ENCODE measurements around the gene ZNF200.
"Not testable (repeated sequence)": the region's sequence is repeated elsewhere in the genome, so short reads cannot be mapped to it uniquely, and the experiment has no call there.

Gene ZNF200

DNA sequence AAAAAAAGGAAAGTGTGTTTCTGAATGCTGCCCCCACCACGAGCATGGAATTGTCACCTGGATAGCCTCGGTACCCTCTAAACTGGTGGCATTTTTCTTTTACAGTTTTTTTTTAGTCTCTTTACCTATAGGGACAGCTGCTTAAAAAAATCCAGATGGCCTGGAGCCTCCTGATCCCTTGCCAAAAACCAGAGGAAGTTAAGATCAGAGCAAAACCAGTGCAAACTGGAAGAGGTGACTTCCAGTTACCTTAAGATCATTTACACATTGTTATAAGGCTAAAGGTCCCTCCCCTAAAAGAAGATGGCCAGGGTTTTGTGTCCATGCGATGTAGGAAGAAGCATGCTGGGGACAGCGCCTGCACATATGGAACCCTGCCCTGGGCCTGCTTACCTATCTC is 18.0 kb upstream of the ZNF200 start:
- DNase-seq: no peak

DNA sequence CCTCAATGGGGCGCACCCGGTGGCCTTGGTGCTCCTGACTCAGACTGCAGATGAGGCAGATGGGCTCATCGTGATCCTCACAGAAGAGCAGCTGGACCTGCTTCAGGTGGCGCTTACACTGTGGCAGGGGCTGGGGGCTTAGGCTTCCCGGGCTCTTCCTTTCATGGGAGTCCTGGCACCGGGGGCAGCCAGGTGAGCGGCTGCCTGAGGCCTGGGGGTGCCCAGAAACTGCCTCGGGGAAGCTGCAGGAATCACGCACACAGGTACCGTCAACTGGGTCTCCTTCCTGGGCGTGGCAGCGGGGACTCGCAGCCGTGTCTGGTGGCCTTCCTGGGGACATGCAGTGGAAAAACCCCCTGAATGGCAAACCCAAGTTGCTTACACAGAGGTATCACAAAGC is 14.5 kb upstream of the ZNF200 start:
- DNase-seq: no peak

DNA sequence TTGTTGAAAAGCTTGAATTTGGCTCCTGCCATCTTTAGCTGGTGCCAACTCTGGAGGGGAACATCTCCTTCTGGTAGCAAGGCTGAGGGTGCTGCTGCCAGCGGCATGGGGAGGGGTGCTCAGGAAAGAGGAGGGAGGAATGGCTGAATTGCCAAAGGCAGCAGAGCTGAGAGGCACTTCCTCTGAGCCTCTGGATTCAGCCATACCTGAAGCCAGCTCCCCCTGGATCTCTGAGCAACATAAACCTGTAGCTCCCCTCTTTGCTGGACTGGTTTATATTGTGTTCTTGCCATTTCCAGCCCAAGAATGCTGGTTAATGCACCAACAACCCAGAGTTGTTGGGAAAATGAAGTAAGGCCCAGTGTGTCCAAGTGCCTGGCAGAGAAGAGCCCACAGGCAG is 14.1 kb upstream of the ZNF200 start:
- no peak for DNase-seq

DNA sequence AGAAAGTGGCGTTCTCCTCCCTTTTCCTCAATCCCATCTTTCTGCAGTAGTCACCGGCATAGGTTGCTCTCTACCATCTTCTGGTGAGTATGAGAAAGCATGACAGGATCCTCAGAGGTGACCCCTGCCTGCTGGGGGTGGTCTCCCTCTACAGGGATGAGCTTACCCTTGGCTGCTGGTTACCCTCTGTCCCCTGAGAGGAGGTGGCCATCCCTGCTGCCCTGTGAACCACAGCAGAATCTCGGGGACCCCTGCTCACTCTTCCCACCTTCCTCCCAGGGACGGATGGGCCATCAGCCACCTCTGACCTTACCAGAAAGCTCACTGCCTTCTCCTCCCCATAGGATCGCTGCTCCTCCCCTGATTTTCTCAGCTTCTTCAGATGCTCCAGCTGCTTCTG is 13.6 kb upstream of the ZNF200 start:
- DNase-seq: no peak

DNA sequence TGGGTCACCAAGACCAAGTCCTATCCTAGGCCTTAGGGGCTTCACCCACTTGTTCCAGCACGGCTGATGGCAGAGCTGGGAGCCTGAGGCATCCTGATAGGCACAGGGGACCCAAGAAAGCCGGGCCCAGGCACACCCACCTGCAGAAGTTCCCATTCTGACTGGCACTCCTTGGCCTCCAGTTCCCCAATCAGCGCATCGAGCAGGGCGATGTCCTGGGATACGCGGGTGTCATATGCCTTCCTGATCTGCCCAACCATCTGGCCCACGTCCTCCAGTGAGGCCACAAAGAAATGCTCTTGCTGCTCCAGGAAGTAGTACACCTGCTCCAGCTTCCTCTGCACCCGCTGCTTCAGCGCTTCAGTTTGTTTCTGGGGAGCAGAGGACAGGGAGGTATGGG is 11.9 kb upstream of the ZNF200 start:
- DNase-seq: no peak

DNA sequence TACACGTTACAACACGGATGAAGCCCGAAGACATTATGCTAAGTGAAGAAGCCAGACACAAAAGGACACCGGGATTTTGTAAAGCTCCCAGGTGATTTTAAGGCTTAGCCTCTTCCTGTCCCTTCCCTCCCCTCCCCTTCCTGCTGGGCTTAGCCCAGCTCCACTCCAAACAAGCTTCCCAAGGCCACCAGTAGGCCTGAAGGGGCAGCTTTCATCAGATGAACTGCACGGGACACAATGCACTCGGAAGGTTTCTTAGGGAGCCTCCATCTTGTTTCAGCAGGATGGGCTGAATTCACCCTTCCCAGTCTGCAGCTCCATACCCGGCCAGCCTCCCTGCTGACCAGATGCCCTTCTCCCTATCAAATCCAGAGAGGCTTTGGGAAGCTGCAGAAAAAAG is 11.0 kb upstream of the ZNF200 start:
- no peak for DNase-seq

DNA sequence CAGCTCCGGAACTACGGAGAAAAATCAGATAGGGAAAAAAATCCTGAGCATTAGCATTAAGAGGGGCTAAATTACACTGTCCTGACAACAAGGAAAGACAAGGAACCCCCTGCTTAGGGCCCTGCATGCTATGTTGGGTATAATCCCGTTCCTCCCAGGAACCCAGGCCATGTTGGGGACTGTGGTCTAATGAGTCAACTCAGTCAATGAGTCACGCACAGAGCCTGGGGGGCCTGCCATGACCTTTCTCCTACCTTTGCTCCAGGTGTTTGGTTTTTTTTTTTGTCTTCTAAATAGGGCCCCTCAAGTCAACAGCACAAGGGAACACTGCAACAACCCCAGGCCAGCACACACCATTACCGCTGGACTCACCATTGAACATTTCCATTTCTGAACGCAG is 8.9 kb upstream of the ZNF200 start:
- DNase-seq: no peak

DNA sequence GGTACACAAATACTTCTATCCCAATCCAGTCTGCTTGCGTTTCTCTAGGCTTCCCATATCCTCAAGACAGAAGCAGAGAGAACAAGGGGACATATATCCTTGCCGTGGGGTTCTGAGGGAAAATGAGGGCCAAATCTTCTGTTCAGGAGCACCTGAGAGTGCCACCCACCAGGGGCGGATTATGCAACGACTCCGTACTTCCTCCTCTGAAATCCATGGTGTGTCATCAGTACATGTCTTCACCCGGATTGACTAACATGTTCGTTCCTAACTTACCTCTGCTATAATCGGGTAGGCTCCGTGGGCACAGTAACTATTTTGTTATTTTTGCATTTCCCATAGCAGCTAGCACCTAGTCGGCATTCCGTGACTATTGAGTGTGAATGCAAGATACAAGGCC is 7.8 kb upstream of the ZNF200 start:
- DNase-seq: no peak

DNA sequence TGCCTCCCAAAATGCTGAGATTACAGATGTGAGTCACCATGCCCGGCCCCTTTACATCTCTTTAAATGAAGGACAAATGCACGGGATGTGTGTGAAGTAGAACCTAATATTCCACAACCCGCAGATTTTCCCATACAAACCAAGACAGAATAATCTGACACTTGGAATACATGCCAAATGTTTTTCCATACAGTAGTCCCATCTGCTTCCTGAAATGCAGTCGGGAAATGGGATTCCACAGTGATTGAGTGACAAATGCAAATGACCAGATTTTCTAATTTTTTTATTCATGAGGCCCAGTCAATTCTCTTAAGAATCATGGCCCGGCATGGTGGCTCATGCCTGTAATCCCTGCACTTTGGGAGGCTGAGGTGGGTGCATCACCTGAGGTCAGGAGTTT is 6.8 kb upstream of the ZNF200 start:
- DNase-seq: no peak

DNA sequence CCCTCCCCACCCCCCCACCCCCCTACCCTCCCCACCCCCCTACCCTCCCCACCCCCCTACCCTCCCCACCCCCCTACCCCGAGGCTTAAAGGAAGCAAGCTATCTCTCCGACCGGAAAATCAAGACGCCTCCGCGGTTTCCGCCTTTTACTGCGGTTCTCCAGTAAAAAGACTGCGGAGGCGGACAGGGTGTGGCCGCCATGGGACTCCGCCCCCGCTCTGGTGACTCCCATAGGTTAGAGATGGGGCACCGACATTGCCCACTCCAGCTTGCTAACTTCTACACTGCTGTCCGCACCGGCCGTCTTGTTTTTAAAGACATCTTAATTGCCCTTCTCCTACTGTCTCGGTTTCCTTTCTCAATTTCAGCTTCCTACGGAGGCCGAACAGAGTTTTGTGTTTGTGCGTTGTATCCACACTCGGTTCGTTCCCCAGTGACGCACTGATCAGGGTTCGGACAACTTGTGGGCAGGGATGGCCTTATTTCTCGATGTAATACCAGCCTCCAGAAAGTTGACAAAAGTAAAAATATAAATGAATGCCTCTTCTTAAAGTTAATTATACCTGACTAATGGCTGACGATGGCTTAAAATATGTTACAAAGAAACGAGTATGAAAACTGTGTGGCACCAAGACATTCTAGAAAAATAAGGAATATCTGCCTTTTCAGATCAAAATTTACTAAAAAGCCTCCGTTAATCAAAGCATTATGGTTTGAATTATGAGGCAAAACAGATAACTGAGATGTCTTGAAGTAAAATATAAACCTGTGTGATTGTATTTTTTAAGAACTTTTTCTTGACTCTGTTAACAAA is 1.1 kb upstream of the ZNF200 start:
- no peak for DNase-seq

DNA sequence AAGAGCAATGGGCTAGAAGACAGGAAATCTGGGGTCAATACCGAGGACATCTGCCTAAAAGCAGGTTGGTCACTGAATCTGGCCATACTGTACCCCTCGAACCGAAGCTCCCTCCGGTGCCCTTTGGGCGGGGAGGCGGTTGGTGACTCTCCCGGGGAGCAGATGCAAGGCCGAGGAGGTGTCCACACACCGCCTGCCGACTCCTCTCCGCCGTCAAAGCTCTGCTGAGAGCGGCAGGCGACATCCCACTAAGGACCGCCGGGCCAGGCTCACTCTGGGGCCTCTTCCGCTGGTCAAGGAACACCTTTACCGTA is 458 bp downstream of the ZNF200 start:
- no peak for DNase-seq

DNA sequence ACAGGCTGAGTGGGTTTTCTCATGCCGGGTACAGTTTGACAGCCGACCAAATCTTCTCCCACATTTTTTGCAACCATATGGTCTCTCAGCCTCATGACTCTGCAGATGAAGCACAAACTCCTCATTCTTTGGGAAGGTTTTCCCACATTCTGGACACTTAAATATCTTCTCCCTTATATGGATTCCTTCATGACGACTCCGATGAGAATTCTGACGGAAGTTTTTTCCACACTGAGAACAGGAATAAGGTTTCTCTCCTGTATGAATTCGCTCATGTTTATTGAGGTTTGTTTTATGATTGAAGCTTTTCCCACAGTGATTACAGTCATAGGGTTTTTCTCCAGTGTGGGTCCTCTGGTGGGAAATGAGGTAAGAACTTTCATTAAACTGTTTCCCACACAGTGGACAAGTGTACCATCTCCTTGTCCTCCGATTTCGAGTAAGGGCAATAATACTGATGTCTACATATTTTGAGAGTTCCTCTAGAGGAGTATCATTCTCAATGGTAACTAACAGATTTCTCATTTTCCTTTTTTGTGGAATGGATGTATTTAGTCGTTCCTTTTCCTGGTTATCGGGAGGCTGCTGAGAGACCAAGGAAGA is 10.9 kb downstream of the ZNF200 start:
- DNase-seq: no peak

DNA sequence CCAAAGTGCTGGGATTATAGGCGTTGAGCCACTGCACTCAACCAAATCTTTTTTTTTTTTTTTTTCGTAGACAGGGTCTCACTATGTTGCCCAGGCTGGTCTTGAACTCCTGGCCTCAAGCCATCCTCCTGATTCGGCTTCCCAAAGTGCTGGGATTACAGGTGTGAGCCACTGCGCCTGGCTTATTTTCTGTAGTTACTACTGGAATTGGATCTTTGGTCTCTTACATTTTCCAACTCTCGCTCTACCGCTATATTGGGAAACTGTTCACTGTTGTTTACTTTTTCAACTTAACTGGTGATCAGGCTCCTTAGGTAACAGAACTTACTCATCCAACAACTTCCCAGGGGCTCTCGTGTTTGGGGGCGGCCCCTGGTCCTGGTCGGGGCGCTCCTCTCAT is 14.1 kb downstream of the ZNF200 start:
- no peak for DNase-seq

DNA sequence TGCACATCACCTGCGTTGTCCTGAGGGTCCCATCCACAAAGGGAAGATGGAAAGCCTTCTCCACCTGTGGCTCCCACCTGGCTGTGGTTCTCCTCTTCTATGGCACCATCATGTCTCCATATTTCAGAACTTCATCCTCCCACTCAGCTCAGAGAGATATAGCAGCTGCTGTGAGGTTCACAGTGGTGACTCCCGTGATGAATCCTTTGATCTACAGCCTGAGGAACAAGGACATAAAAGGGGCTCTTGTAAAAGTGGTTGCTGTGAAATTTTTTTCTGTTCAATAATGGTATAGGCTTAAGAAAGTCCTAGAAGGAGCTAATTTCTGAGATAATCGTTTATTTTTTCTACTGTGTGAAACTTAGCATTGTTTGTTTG is 18.7 kb downstream of the ZNF200 start:
- no peak for DNase-seq

DNA sequence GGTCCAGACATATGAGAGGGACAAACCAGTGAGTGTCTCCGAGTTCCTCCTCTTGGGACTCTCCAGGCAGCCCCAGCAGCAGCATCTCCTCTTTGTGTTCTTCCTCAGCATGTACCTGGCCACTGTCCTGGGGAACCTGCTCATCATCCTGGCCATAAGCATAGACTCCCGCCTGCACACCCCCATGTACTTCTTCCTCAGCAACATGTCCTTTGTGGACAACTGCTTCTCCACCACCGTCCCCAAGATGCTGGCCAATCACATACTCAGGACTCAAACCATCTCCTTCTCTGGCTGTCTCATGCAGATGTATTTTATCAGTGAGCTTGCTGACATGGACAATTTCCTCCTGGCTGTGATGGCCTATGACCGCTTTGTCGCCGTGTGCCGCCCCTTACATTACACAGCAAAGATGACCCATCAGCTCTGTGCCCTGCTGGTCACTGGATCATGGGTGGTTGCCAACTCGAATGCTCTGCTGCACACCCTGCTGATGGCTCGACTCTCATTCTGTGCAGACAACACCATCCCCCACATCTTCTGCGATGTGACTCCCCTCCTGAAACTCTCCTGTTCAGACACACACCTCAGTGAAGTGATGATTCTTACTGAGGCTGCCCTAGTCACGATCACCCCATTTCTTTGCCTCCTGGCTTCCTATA is 19.2 kb downstream of the ZNF200 start:
- no peak for DNase-seq

DNA sequence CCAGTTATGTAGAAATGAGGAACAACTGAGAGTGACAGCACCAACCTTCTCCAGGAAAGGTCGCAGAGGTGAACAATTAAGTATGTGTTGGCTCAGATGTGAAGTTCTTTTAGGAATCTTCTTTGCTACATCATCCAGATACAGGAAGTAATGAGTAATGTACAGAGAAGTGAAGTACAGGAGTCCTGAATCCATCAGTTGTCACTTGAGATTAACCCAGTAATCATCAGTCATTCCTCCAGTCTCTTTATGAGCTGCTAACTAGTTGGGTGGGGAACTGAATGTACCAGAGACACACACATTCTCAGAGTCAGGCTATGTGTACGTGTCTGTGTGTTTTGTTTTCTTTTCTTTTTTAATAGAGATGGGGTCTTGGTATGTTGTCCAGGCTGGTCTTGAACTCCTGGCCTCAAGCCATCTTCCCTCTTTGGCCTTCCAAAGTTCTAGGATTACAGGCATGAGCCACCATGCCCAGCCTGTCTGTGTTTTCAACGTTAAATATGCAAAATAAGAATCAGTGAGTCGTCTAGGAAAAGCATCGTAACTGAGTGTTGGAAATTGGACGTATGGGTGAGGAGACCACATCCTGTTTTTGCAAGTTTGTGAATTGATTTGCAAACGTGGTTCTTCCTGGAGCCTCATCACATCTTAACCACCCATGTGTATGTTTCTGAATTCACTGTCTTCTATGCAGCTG is 19.9 kb downstream of the ZNF200 start:
- DNase-seq: no peak

DNA sequence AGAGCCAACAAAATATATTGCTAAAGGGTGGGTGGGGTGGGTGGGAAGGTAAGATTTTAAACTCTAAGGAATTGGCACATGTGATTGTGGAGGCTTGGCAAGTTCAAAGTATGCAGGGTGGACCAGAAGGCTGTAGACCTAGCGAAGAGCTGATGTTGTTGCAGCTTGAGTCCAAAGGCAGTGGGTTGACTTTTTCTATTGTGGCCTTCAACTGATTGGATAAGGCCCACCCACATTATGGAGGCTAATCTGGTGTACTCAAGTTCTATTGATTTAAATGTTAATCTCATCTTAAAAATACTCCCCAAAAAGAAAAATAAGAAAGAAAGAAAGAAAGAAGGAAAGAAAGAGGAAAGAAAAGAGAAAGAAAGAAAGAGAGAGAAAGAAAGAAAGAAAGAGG is 22.4 kb downstream of the ZNF200 start:
- DNase-seq: no peak

DNA sequence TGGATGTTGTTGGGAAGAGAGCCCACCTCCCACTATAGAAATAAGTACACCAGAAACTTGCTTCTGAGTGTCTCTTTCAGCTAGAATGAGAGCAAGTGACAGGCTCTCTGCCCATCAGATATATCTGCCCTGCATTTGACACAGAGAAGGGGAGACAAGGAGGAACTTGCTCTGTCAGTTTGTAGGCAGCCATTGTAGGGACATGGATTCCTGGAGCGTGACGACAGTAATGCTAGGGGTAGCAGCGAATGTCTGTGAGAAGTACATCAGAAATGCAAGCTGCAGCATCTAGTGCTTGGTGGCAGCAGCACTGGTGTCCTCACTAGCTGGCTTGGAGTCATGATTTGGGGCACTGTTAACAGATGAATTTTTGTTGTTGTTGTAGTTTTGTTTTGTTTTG is 23.0 kb downstream of the ZNF200 start:
- DNase-seq: no peak

DNA sequence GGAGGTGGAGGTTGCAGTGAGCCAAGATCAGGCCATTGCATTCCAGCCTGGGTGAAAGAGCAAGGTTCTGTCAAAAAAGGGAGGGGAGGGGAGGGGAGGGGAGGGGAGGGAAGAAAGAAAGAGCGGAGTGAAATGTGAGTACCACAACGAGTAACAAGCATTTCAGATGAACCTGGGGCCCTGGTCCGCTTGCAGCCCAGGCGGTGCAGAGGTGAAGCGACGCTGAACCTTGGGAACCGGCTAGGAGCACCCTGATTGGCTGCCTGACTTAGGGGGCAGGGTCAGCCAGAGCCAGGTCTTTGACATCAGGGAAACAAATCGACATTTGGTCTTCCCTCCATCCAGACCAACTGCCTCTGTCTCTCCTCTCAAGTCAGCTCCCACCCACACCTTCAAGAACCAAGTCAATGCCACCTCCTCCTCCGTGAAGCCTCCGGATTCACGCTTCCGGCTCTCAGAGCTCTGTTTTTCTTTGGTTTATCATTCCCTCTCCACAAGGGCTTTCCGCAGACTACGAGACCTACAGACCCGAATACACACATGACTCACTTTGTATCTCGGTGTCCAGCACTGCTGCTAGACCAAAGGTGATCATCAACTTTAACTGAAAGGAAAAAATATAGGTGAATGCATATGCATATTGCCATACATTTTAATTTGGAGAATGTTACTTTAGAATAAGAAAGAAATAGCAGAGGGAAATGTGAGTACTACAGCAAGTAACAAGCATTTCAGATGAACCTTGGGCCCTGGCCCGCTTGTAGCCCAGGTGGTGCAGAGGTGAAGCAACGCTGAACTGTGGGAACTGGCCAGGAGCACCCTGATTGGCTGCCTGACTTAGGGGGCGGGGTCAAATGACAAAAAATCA is 27.6 kb downstream of the ZNF200 start:
- no peak for DNase-seq

DNA sequence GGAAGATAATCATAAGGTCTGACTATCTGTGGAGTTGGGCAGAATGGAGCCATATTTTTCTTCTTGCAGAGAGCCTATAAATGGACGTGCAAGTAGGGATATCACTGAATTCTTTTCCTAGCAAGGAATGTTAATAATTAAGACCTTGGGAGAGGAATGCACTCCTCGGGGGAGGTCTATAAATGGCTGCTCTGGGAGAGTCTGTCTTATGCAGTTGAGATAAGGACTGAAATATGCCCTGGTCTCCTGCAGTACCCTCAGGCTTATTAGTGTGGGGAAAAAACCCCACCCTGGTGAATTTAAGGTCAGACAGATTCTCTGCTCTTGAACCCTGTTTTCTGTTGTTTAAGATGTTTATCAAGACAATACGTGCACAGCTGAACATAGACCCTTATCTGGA is 29.0 kb downstream of the ZNF200 start:
- DNase-seq: not testable (repeated sequence)

DNA sequence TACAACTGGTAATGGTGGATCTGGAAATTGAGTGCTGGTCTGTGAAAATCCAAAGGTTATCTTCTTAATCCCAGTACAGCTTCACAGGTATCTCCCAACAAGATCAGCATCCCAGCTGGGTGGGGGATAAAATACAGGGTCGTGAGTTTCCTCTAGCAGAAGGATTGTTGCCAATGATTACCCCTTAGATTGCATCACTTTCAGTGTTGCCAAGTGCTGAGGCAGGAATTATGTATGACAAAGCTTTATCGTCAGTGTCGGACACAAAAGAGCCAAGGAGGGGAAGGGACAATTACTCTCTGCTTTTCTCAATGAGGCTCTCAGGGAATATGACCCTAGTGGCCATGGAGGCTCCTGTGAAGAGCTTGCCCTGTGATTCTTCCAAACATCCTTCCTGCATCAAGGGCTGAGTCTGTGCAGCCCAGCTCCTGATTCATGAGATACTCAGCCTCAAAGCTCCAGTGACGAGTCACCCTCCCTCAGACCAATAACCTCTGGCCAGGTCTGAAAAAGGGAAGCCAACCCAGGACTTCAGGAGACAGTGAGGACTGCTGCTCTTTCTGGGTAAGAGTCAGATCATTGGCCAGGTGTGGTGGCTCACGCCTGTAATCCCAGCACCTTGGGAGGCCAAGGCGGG is 31.9 kb downstream of the ZNF200 start:
- no peak for DNase-seq

DNA sequence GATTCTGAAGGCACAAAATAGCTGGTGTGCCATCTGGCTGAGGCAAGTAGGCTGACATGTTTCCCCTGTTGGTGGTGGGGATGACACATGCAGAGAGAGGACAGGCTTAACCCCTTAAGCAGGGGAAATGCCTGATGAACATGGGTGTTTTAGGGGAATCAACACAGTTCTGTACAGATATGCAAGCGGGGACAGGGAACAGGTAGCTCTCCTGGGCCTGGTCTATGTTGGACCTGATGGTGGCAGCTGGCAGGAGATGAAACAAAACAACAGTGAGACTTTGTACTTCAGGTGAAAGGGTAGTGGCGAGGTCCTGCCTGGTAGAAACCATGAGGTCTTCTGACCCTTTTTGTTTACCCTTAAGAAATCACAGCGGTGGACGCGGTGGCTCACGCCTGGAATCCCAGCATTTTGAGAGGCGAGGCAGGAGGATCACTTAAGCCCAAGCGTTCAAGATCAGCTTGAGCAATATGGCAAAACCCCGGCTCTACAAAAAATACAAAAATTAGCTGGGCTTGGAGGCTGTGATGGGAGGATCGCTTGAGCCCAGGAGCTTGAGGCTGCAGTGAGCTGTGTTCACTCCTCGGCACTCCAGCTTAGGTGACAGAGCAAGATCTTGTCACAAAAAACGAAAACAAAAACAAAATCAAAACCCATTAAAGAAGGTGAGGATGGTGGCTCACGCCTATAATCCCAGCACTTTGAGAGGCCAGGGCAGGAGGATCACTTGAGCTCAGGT is 36.5 kb downstream of the ZNF200 start:
- no peak for DNase-seq
